ENCODE results near the gene NDUFB1. TPM values are rescaled to one million over a fixed set of nuclear protein-coding genes. Genes with fewer than 3 reads are reported as not detected.

The NDUFB1 gene
- total and polyA plus RNA-seq, 2 of the 13 experiments (the other 11 are each of a cell fraction or from before 2014, with no cell fraction given) = 181 to 281 TPM

GRCh38 chr14:92106143-92106926 is 15.2 kb downstream of the NDUFB1 start, which contains the start of gene ATXN3 (continued):
- TF ChIP-seq STAG1 (CRISPR knock-in tag; IDR thresholded peaks at IDR 0.05) = no peak; the same call in 1 of the 2 replicates
- no peak for TF ChIP-seq MBNL3 (CRISPR knock-in tag; conservative IDR thresholded peaks at IDR 0.05)
- TF ChIP-seq ZNF749 (CRISPR knock-in tag; IDR thresholded peaks at IDR 0.05; ENCODE audit: borderline replicate concordance) = no peak
- TF ChIP-seq PREB (CRISPR knock-in tag; IDR thresholded peaks at IDR 0.05) = no peak
- peak; percentile 79 for TF ChIP-seq MAX (IDR thresholded peaks at IDR 0.05)
- no peak for TF ChIP-seq ZMYM3 (CRISPR knock-in tag; IDR thresholded peaks at IDR 0.05)
- TF ChIP-seq XRCC5 (optimal IDR thresholded peaks at IDR 0.05; ENCODE audit: low read length) = no peak
- TF ChIP-seq RFX1 (IDR thresholded peaks at IDR 0.05) = no peak
- TF ChIP-seq NONO (IDR thresholded peaks at IDR 0.05) = no peak
- peak; percentile 25; the same call in 1 of the 2 replicates for TF ChIP-seq NONO (CRISPR knock-in tag; conservative IDR thresholded peaks at IDR 0.05)
- peak; percentile 84 for TF ChIP-seq HNRNPK (IDR thresholded peaks at IDR 0.05; ENCODE audit: low read depth, low read length, poor library complexity, severe bottlenecking)
- no peak for TF ChIP-seq DMTF1 (CRISPR knock-in tag; IDR thresholded peaks at IDR 0.05)
- no peak for TF ChIP-seq ZNF740 (CRISPR knock-in tag; IDR thresholded peaks at IDR 0.05)
- TF ChIP-seq NFAT5 (CRISPR knock-in tag; IDR thresholded peaks at IDR 0.05) = no peak
- peak; percentile 84 for TF ChIP-seq ARNTL (CRISPR knock-in tag; IDR thresholded peaks at IDR 0.05)
- no peak for TF ChIP-seq GATA4 (IDR thresholded peaks at IDR 0.05; ENCODE audit: borderline replicate concordance, low read depth)
- TF ChIP-seq SMAD3 (CRISPR knock-in tag; IDR thresholded peaks at IDR 0.05) = 0 out of 2 replicates have a peak, but pooled peaks have one; percentile 6
- TF ChIP-seq KLF12 (CRISPR knock-in tag; IDR thresholded peaks at IDR 0.05; ENCODE audit: borderline replicate concordance) = no peak; the same call in 1 of the 2 replicates
- no peak for TF ChIP-seq FLYWCH1 (CRISPR knock-in tag; IDR thresholded peaks at IDR 0.05)
- peak; percentile 69; the same call in 1 of the 2 replicates for TF ChIP-seq RFXAP (CRISPR knock-in tag; IDR thresholded peaks at IDR 0.05; ENCODE audit: borderline replicate concordance)
- no peak for TF ChIP-seq SMARCE1 (IDR thresholded peaks at IDR 0.05; ENCODE audit: borderline replicate concordance)
- no peak for TF ChIP-seq ZNF468 (CRISPR knock-in tag; IDR thresholded peaks at IDR 0.05)

All from HepG2 (cell line).